Adrenal gland (tissue), 12 donors: ENCODE results near the gene SPG7. TPM values are rescaled to one million over a fixed set of nuclear protein-coding genes. Genes with fewer than 3 reads are reported as not detected.
A peak's percentile ranks its signal among the peaks of the same experiment; 100 is the strongest.

Experiments
- DNase-seq, 7 donors: peaks; one replicate each; pipeline ENCODE4 v3.0.0-alpha.2; 2019 to 2020
- H3K27ac ChIP-seq, 5 donors: fragments of 200-600 bp; sonication (generic) in 4 of 5; 1 replicate in 3 of 5; 2 replicates in 2 of 5; pipeline versions ENCODE4 v1.5.1 to v1.8.0; 2016 to 2020; ENCODE audit warnings: mild to moderate bottlenecking in 1 of 5
- H3K27me3 ChIP-seq: fragments of 200-600 bp; 2 replicates; pipeline ENCODE4 v1.8.0; 2021
- H3K36me3 ChIP-seq, 2 donors: fragments of 200-600 bp; replicated peaks in 1 of 2; 1 replicate in 1 of 2; 2 replicates in 1 of 2; pipeline versions ENCODE4 v1.5.1 to v1.8.0; 2018 to 2022
- H3K4me1 ChIP-seq, 2 donors: fragments of 200-600 bp; replicated peaks in 1 of 2; 1 replicate in 1 of 2; 2 replicates in 1 of 2; pipeline versions ENCODE4 v1.5.1 to v1.8.0; 2018 to 2021
- H3K4me3 ChIP-seq, 4 donors: fragments of 200-600 bp; sonication (generic) in 3 of 4; one replicate each; pipeline ENCODE4 v1.5.1; 2016 to 2018
- H3K9me3 ChIP-seq, 3 donors: fragments of 200-600 bp; sonication (generic) in 1 of 3; replicated peaks in 1 of 3; 1 replicate in 2 of 3; 2 replicates in 1 of 3; pipeline versions ENCODE4 v1.5.1 to v1.8.0; 2016 to 2021
- CTCF ChIP-seq, 6 experiments: fragments of 450-650 bp in 4 of 6; fragments of 200-600 bp in 2 of 6; sonication (generic) in 1 of 6; IDR thresholded peaks; 1 replicate in 5 of 6; 2 replicates in 1 of 6; pipeline versions ENCODE4 v1.5.1 to v1.8.0; 2016 to 2021; ENCODE audit warnings: antibody characterized with exemption in 6 of 6, mild to moderate bottlenecking in 2 of 6, moderate library complexity in 1 of 6
- POLR2A ChIP-seq, 2 donors: fragments of 450-650 bp; IDR thresholded peaks; one replicate each; pipeline ENCODE4 v1.6.1; 2017; ENCODE audit warnings: antibody characterized with exemption in 2 of 2, mild to moderate bottlenecking in 2 of 2, moderate library complexity in 1 of 2
- WGBS, 4 donors: extraction: QIAGEN DNeasy Blood & Tissue Kit in 2 of 4; methylation state at CpG; one replicate each; pipeline versions ENCODE4 v1.1.5 to v1.1.7; 2013 to 2017; 5-methylcytosine and 5-hydroxymethylcytosine counted together
- intact Hi-C, 2 donors: fragments of 100-400 bp; cut with DNase I; formaldehyde crosslinking; loops; one replicate each; pipeline versions ENCODE4 v1.14.1 to v1.15.0; 2022 to 2023
- polyA plus RNA-seq, 3 donors: library from polyadenylated mRNA; stranded (reverse); fragments of 200-250 nt in 2 of 3; fragments of 350-450 nt in 1 of 3; fragmentation: Illumina TruSeq in 1 of 3; extraction: RNeasy Lipid Tissue Mini Kit (QIAGEN cat#74804) in 1 of 3; gene quantifications; one replicate each; pipeline ENCODE4 v1.2.3, GENCODE V29; 2013 to 2014
- total RNA-seq, 9 donors: library from RNA; depleted of rRNA in 4 of 9; stranded (reverse); fragments of >200 nt in 4 of 9; fragments of 120-200 nt in 1 of 9; fragmentation: NEBNext Ultra II Directional in 1 of 9; extraction: Animal tissue kit (Norgen Biotek cat#: 25700) in 1 of 9; gene quantifications; one replicate each; pipeline versions ENCODE4 v1.1.0 to v1.2.4, GENCODE V29; 2013 to 2023
- donor health status: healthy with polysubstance abuse.
- donor health status: Bipolar disorder and iron deficiency.
- donor health status: DM: yes; HTN: yes; CAD: no.
- donor health status: DM: no; HTN: no; CAD: no.
- donor health status: DM: no; HTN: no; CAD: no.
- donor health status: DM: yes; HTN: yes; CAD: no.

SPG7 gene
- total and polyA plus RNA-seq, 12 donors = 57.1 to 250 (median 142) TPM

- intact Hi-C loops = no loop called here
- H3K36me3 ChIP-seq = peaks cover 0 to 52% of the 10 kb centered on the region in 2 donors
- peaks cover 18 to 34% of the 10 kb centered on the region in 2 donors for H3K4me1 ChIP-seq
- 71 to 81% (median 78%) methylated on average over 13 to 19 of the region's 19 CpGs for WGBS, 4 donors
- H3K27ac ChIP-seq = no peak overlapping the region
- H3K27me3 ChIP-seq = no peaks in the 10 kb centered on the region
- TF ChIP-seq POLR2A (IDR thresholded peaks at IDR 0.05) = no peak
- TF ChIP-seq CTCF (IDR thresholded peaks at IDR 0.05) = no peak
- H3K9me3 ChIP-seq = no peaks in the 10 kb centered on the region
- DNase-seq = no peak
- H3K4me3 ChIP-seq = no peak overlapping the region
Observed at GRCh38 chr16:89557690-89558490, 49.7 kb downstream of the SPG7 start.

- Histone ChIP-seq H3K4me3 (peak within 1 kb of the TSS; percentile 58 to 78 (median 67)), H3K27me3 (no peaks in the 10 kb centered on the region), H3K4me1 (peaks cover 25 to 50% of the 10 kb centered on the region in 2 donors), H3K36me3 (peaks cover 0 to 46% of the 10 kb centered on the region in 2 donors), H3K9me3 (no peaks in the 10 kb centered on the region), H3K27ac (peak within 1 kb of the TSS; percentile 73 to 99 (median 94))
- DNase-seq = peak; percentile 94 to 98 (median 96)
- WGBS, 4 donors = 0 to 1% (median 0%) methylated on average over 20 to 87 of the region's 87 CpGs; no CpG with 5 or more reads in 1 of the 4 donors
- intact Hi-C loops = no loop called here
- TF ChIP-seq CTCF (IDR thresholded peaks at IDR 0.05) (peak in 1 of 6 experiments; percentile 11), POLR2A (IDR thresholded peaks at IDR 0.05) (peak; percentile 98 to 99)
Observed at GRCh38 chr16:89560378-89561141, 52.4 kb downstream of the SPG7 start, which contains the start of gene RPL13. Gene RPL13 (plus strand): TSS chr16:89560682. CDS start chr16:89560960, 278 bp downstream.

GRCh38 chr16:89561142-89561883 is 53.1 kb downstream of the SPG7 start:
- H3K27me3 ChIP-seq = no peaks in the 10 kb centered on the region
- peaks cover 30 to 57% of the 10 kb centered on the region in 2 donors for H3K4me1 ChIP-seq
- intact Hi-C loops = no loop called here
- DNase-seq = no peak
- H3K9me3 ChIP-seq = no peaks in the 10 kb centered on the region
- H3K4me3 ChIP-seq = peak overlapping the region; percentile 58 to 78 (median 67)
- TF ChIP-seq POLR2A (IDR thresholded peaks at IDR 0.05) (no peak), CTCF (IDR thresholded peaks at IDR 0.05) (no peak)
- H3K36me3 ChIP-seq = peaks cover 0 to 38% of the 10 kb centered on the region in 2 donors
- 3 to 19% (median 5%) methylated on average over 4 to 58 of the region's 58 CpGs for WGBS, 4 donors
- H3K27ac ChIP-seq = peak overlapping the region in 4 of 5 donors; percentile 92 to 99 (median 94)
